ENCODE data around the gene STAM.

DNA sequence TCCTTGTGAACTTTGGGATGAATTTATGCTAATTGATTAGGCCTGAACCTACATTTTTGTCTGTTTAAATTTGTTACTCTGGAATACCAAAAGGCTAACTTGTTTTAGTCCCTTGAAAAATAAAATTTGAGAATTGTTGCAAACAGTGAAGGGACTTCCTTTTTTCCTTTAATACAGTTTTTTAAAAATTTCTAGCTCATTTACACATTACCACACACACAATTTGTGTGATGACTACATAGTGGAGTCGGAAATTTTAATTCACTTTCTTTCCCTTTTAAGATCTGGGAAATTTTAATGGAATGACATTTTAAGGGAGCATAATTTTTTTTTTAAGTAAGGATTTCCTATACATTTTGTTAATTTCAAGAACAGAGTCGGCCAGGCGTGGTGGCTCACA lies 99.5 kb downstream of the STAM start:
- TF ChIP-seq, protein P1, sequence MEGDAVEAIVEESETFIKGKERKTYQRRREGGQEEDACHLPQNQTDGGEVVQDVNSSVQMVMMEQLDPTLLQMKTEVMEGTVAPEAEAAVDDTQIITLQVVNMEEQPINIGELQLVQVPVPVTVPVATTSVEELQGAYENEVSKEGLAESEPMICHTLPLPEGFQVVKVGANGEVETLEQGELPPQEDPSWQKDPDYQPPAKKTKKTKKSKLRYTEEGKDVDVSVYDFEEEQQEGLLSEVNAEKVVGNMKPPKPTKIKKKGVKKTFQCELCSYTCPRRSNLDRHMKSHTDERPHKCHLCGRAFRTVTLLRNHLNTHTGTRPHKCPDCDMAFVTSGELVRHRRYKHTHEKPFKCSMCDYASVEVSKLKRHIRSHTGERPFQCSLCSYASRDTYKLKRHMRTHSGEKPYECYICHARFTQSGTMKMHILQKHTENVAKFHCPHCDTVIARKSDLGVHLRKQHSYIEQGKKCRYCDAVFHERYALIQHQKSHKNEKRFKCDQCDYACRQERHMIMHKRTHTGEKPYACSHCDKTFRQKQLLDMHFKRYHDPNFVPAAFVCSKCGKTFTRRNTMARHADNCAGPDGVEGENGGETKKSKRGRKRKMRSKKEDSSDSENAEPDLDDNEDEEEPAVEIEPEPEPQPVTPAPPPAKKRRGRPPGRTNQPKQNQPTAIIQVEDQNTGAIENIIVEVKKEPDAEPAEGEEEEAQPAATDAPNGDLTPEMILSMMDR (IDR thresholded peaks at IDR 0.05; ENCODE audit: low read length): no peak
- TF ChIP-seq EZH2 (optimal IDR thresholded peaks at IDR 0.05; ENCODE audit: low read depth, low read length): no peak

All from MM.1S (cell line).